SK-N-SH (cell line): ENCODE measurements around the gene AKAP9. TPM values are rescaled to one million over a fixed set of nuclear protein-coding genes. Genes with fewer than 3 reads are reported as not detected.

Experiments used
- CTCF ChIA-PET: fragments of 300-600, 350-600 bp; formaldehyde crosslinking; extraction: SDS; loops from one replicate; lab custom pipeline; 2021; lab: Yijun Ruan, JAX
- POLR2A ChIA-PET: fragments of 350-600 bp; sonication (Branson Sonifier 250); formaldehyde crosslinking; extraction: SDS; loops from one replicate; lab custom pipeline; 2020; ENCODE audit warnings: antibody characterized with exemption, inconsistent platforms; lab: Yijun Ruan, JAX
- DNase-seq: peaks from one replicate; pipeline ENCODE4 v3.0.0; 2012
- H2AFZ ChIP-seq: fragments of 200-600 bp; sonication (generic); 2 replicates; pipeline ENCODE4 v1.8.1; 2016; ENCODE audit warnings: antibody characterized with exemption, mild to moderate bottlenecking, low read depth
- H3F3A ChIP-seq: fragments of 200-600 bp; sonication (generic); replicated peaks from 2 replicates; pipeline ENCODE3; 2016; ENCODE audit warnings: antibody characterized with exemption, mild to moderate bottlenecking; ENCODE audit not compliant: insufficient read depth
- H3K27ac ChIP-seq, 2 experiments: fragments of 200-500 bp in 1 of 2; fragments of 200-600 bp in 1 of 2; sonication (Bioruptor generic) in 1 of 2; sonication (generic), shearing (Covaris generic) in 1 of 2; 2 replicates each; pipeline versions ENCODE4 v1.5.1 to v1.6.1; 2014 to 2016; ENCODE audit warnings: low read depth in 2 of 2, inconsistent platforms in 1 of 2, low read length in 1 of 2, mild to moderate bottlenecking in 1 of 2, mixed read lengths in 1 of 2
- H3K27me3 ChIP-seq: fragments of 200-600 bp; sonication (generic), shearing (Covaris generic); 2 replicates; pipeline ENCODE4 v1.6.1; 2016; ENCODE audit warnings: mixed run types; ENCODE audit not compliant: insufficient read depth
- H3K36me3 ChIP-seq, 2 experiments: fragments of 200-500 bp in 1 of 2; fragments of 200-600 bp in 1 of 2; sonication (Bioruptor generic) in 1 of 2; sonication (generic) in 1 of 2; replicated peaks in 1 of 2; 2 replicates each; pipeline versions ENCODE3 to v1.5.1; 2014 to 2016; ENCODE audit warnings: low read length in 1 of 2, mild to moderate bottlenecking in 1 of 2; ENCODE audit not compliant: insufficient read depth in 2 of 2, control insufficient read depth in 1 of 2
- H3K4me1 ChIP-seq, 2 experiments: fragments of 200-500 bp in 1 of 2; fragments of 200-600 bp in 1 of 2; sonication (Bioruptor generic) in 1 of 2; sonication (generic), shearing (Covaris generic) in 1 of 2; 2 replicates each; pipeline versions ENCODE4 v1.5.1 to v1.6.1; 2014 to 2016; ENCODE audit warnings: low read depth in 1 of 2, low read length in 1 of 2, mixed run types in 1 of 2; ENCODE audit not compliant: insufficient read depth in 2 of 2, control insufficient read depth in 1 of 2
- H3K4me2 ChIP-seq: fragments of 200-600 bp; sonication (generic), shearing (Covaris generic); 2 replicates; pipeline ENCODE4 v1.6.1; 2017; ENCODE audit warnings: mixed run types
- H3K4me3 ChIP-seq, 2 experiments: fragments of 200-500 bp in 1 of 2; fragments of 200-600 bp in 1 of 2; sonication (Bioruptor generic) in 1 of 2; sonication (generic), shearing (Covaris generic) in 1 of 2; 2 replicates each; pipeline versions ENCODE4 v1.5.1 to v1.8.1; 2014 to 2016; ENCODE audit warnings: low read depth in 2 of 2, inconsistent platforms in 1 of 2, low read length in 1 of 2, mild to moderate bottlenecking in 1 of 2, mixed read lengths in 1 of 2, moderate library complexity in 1 of 2
- H3K79me2 ChIP-seq: fragments of 200-600 bp; sonication (generic); 2 replicates; pipeline ENCODE4 v1.8.1; 2017; ENCODE audit warnings: mild to moderate bottlenecking; ENCODE audit not compliant: insufficient read depth
- H3K9ac ChIP-seq: fragments of 200-600 bp; sonication (generic); 2 replicates; pipeline ENCODE4 v1.6.1; 2017; ENCODE audit warnings: mixed run types
- H3K9me2 ChIP-seq: fragments of 200-600 bp; sonication (generic); 2 replicates; pipeline ENCODE4 v1.6.1; 2017; ENCODE audit warnings: mixed run types
- H3K9me3 ChIP-seq: fragments of 200-600 bp; sonication (generic); 2 replicates; pipeline ENCODE4 v1.6.1; 2017; ENCODE audit warnings: mixed run types, mild to moderate bottlenecking, moderate library complexity
- H4K20me1 ChIP-seq: fragments of 200-600 bp; sonication (generic); 2 replicates; pipeline ENCODE4 v1.6.1; 2017; ENCODE audit warnings: mild to moderate bottlenecking, mixed run types; ENCODE audit not compliant: insufficient read depth
- CHD2 ChIP-seq: fragments of 150-350 bp; IDR thresholded peaks from 2 replicates; pipeline ENCODE4 v1.6.1; 2018; ENCODE audit warnings: low read length; ENCODE audit not compliant: partially characterized antibody
- ELF1 ChIP-seq: IDR thresholded peaks from 2 replicates; pipeline ENCODE4 v1.4.0; 2012
- EP300 ChIP-seq, 2 experiments: IDR thresholded peaks; 2 replicates each; pipeline versions ENCODE4 v1.4.0 to v1.6.1; 2012; ENCODE audit warnings: borderline replicate concordance in 1 of 2, low read depth in 1 of 2, low read length in 1 of 2
- FOSL2 ChIP-seq: IDR thresholded peaks from 2 replicates; pipeline ENCODE4 v1.4.0; 2012; ENCODE audit warnings: low read depth, mild to moderate bottlenecking, moderate library complexity, borderline replicate concordance
- FOXJ3 ChIP-seq: sonication (generic); formaldehyde crosslinking; IDR thresholded peaks from 2 replicates; pipeline ENCODE4 v1.5.1; 2020; ENCODE audit warnings: mild to moderate bottlenecking, missing genetic modification reagents
- FOXM1 ChIP-seq: IDR thresholded peaks from 2 replicates; pipeline ENCODE4 v1.4.0; 2012; ENCODE audit warnings: low read depth, mild to moderate bottlenecking
- GATA2 ChIP-seq: sonication (generic); formaldehyde crosslinking; IDR thresholded peaks from 2 replicates; pipeline ENCODE4 v1.5.0; 2020; ENCODE audit warnings: mild to moderate bottlenecking, missing genetic modification reagents
- MAX ChIP-seq: IDR thresholded peaks from 2 replicates; pipeline ENCODE4 v1.4.0; 2012; ENCODE audit warnings: low read depth
- NFIC ChIP-seq: IDR thresholded peaks from 2 replicates; pipeline ENCODE4 v1.4.0; 2012; ENCODE audit warnings: borderline replicate concordance
- PBX3 ChIP-seq: IDR thresholded peaks from 2 replicates; pipeline ENCODE4; 2012
- POLR2AphosphoS5 ChIP-seq: IDR thresholded peaks from 2 replicates; pipeline ENCODE4 v1.6.1; 2012; ENCODE audit warnings: low read depth, low read length
- REST ChIP-seq: IDR thresholded peaks from 2 replicates; pipeline ENCODE4 v1.6.1; 2012; ENCODE audit warnings: mild to moderate bottlenecking, low read depth, low read length, moderate library complexity
- RFX5 ChIP-seq: IDR thresholded peaks from 2 replicates; pipeline ENCODE4 v1.6.1; 2012; ENCODE audit warnings: mild to moderate bottlenecking, improper control_type of control experiment, low read length
- SIN3A ChIP-seq: IDR thresholded peaks from 2 replicates; pipeline ENCODE4 v1.6.1; 2012; ENCODE audit warnings: low read depth, mild to moderate bottlenecking, low read length, moderate library complexity, borderline replicate concordance
- SMC3 ChIP-seq: IDR thresholded peaks from 2 replicates; pipeline ENCODE4 v1.6.1; 2012; ENCODE audit warnings: low read depth, low read length, improper control_type of control experiment
- TCF12 ChIP-seq: IDR thresholded peaks from 2 replicates; pipeline ENCODE4 v1.4.0; 2012
- WGBS: methylation state at CpG from one replicate; pipeline ENCODE4 v1.1.6; 2017; ENCODE audit warnings: low lambda C conversion rate; 5-methylcytosine and 5-hydroxymethylcytosine counted together
- polyA plus RNA-seq, 3 experiments: library from polyadenylated mRNA; depleted of rRNA; stranded (reverse); fragments of >200 nt; gene quantifications; 2 replicates each; pipeline ENCODE4 v1.2.3, GENCODE V29; 2012
- TF ChIP-seq, protein P1 (sequence below): fragments of 150-350 bp; IDR thresholded peaks from 2 replicates; pipeline ENCODE4 v1.6.1; 2016; ENCODE audit warnings: mild to moderate bottlenecking, low read depth, low read length
- TF ChIP-seq, protein P2 (sequence below): fragments of 150-350 bp; IDR thresholded peaks from 2 replicates; pipeline ENCODE4 v1.6.1; 2017; ENCODE audit warnings: antibody characterized with exemption, low read length, low read depth, borderline replicate concordance
- TF ChIP-seq, protein P3 (sequence below): IDR thresholded peaks from 2 replicates; pipeline ENCODE4 v1.4.0; 2012; ENCODE audit warnings: low read depth, borderline replicate concordance

Gene AKAP9
- polyA plus RNA-seq, 1 of the 3 experiments (the other 2 are of a cell fraction), result 13.1 TPM

DNA sequence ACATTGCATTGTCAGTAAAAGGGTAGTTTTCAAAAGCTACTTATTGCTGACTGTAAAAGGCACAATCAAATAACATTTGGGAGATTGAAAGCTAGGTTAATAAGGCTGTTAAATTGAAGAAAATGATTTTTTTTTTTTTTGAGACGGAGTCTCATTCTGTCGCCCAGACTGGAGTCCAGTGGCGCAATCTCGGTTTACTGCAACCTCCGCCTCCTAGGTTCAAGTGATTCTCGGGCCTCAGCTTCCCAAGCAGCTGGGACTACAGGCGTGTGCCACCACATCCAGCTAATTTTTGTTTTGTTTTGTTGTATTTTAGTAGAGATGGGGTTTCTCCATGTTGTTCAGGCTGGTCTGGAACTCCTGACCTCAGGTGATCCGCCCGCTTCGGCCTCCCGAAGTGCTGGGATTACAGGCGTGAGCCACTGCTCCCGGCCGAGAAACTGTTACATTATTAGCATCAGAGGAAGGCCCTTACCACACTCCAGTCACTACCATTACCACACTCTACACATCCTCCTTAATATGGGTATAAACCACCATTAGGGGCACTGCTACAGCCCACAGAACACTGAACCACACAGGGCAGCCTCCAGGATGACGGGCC is 192.6 kb downstream of the AKAP9 start:
- no peaks in the 10 kb centered on the region for H3K9me2 ChIP-seq
- no peak for DNase-seq
- peak overlapping the region; percentile 95 to 98; a peak in 3 of 4 replicates for H3K27ac ChIP-seq
- peak overlapping the region; percentile 82 to 99 for H3K4me3 ChIP-seq
- H3K9ac ChIP-seq, result peak overlapping the region; percentile 97
- no peaks in the 10 kb centered on the region for H3K27me3 ChIP-seq
- peak overlapping the region; percentile 72 for H3K4me2 ChIP-seq
- no peaks in the 10 kb centered on the region for H3K9me3 ChIP-seq
- peak overlapping the region; percentile 99 for H2AFZ ChIP-seq
- WGBS, result 27% methylated on average over 15 of the region's 15 CpGs
- ChIA-PET CTCF (interaction anchor here (0.6 to 3.9 kb wide), 47 partner anchors 8 to 330 kb away, joined by 3 to 38 read pairs (median 4); partner anchors contain the start of genes ANKIB1, GATAD1, KRIT1 and LRRD1), POLR2A (interaction anchor here (0.6 to 0.7 kb wide), 3 partner anchors 36 to 314 kb away, joined by 3 to 9 read pairs (median 5); partner anchors contain the start of gene GATAD1)
- peaks cover 11% of the 10 kb centered on the region for H3F3A ChIP-seq
- H3K4me1 ChIP-seq, result peaks cover 0 to 16% of the 10 kb centered on the region in 2 experiments; a peak in 3 of 4 replicates
- TF ChIP-seq REST (no peak), GATA2 (CRISPR knock-in tag) (no peak), CHD2 (no peak), RFX5 (no peak), SMC3 (no peak), POLR2AphosphoS5 (no peak), ELF1 (no peak), MAX (no peak), FOXM1 (no peak), FOSL2 (no peak), TCF12 (no peak), PBX3 (no peak), SIN3A (no peak), EP300 (IDR thresholded peaks at IDR 0.05; ENCODE audit: borderline replicate concordance in 1 of 2, low read depth in 1 of 2, low read length in 1 of 2) (no peak), NFIC (no peak), FOXJ3 (no peak)
- TF ChIP-seq, protein P1, sequence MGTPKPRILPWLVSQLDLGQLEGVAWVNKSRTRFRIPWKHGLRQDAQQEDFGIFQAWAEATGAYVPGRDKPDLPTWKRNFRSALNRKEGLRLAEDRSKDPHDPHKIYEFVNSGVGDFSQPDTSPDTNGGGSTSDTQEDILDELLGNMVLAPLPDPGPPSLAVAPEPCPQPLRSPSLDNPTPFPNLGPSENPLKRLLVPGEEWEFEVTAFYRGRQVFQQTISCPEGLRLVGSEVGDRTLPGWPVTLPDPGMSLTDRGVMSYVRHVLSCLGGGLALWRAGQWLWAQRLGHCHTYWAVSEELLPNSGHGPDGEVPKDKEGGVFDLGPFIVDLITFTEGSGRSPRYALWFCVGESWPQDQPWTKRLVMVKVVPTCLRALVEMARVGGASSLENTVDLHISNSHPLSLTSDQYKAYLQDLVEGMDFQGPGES, result no peak
- TF ChIP-seq, protein P2, sequence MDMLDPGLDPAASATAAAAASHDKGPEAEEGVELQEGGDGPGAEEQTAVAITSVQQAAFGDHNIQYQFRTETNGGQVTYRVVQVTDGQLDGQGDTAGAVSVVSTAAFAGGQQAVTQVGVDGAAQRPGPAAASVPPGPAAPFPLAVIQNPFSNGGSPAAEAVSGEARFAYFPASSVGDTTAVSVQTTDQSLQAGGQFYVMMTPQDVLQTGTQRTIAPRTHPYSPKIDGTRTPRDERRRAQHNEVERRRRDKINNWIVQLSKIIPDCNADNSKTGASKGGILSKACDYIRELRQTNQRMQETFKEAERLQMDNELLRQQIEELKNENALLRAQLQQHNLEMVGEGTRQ, result no peak
- TF ChIP-seq, protein P3, sequence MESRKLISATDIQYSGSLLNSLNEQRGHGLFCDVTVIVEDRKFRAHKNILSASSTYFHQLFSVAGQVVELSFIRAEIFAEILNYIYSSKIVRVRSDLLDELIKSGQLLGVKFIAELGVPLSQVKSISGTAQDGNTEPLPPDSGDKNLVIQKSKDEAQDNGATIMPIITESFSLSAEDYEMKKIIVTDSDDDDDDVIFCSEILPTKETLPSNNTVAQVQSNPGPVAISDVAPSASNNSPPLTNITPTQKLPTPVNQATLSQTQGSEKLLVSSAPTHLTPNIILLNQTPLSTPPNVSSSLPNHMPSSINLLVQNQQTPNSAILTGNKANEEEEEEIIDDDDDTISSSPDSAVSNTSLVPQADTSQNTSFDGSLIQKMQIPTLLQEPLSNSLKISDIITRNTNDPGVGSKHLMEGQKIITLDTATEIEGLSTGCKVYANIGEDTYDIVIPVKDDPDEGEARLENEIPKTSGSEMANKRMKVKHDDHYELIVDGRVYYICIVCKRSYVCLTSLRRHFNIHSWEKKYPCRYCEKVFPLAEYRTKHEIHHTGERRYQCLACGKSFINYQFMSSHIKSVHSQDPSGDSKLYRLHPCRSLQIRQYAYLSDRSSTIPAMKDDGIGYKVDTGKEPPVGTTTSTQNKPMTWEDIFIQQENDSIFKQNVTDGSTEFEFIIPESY, result no peak
- H3K36me3 ChIP-seq, result peaks cover 22 to 30% of the 10 kb centered on the region in 2 experiments
- peaks cover 38% of the 10 kb centered on the region for H3K79me2 ChIP-seq
- no peaks in the 10 kb centered on the region for H4K20me1 ChIP-seq
